ENCODE results near the gene CXorf65.

GRCh38 chrX:71070531-71070930 is 36.0 kb downstream of the CXorf65 start:
- TF ChIP-seq POLR2A (IDR thresholded peaks at IDR 0.05; ENCODE audit: low read depth, low read length) (no peak), POLR2AphosphoS5 (IDR thresholded peaks at IDR 0.05; ENCODE audit: low read depth, low read length) (no peak), TAF1 (IDR thresholded peaks at IDR 0.05; ENCODE audit: borderline replicate concordance, low read depth, low read length) (no peak)
